Mucosa of gallbladder (tissue), 1 donor: ENCODE results near the gene OR51E2. TPM values are rescaled to one million over a fixed set of nuclear protein-coding genes. Genes with fewer than 3 reads are reported as not detected.

ENCODE experiments used
- DNase-seq: peaks from one replicate; pipeline ENCODE4 v3.0.0-alpha.2; 2020; ENCODE audit warnings: low spot score
- total RNA-seq: library from RNA; stranded (reverse); gene quantifications from one replicate; pipeline ENCODE4 v1.2.1, GENCODE V29; 2021
- donor health status: DM: no; HTN: no; CAD: no.

Gene OR51E2
- total RNA-seq, 1 donor from 2014 or later, result 0.63 TPM

DNA sequence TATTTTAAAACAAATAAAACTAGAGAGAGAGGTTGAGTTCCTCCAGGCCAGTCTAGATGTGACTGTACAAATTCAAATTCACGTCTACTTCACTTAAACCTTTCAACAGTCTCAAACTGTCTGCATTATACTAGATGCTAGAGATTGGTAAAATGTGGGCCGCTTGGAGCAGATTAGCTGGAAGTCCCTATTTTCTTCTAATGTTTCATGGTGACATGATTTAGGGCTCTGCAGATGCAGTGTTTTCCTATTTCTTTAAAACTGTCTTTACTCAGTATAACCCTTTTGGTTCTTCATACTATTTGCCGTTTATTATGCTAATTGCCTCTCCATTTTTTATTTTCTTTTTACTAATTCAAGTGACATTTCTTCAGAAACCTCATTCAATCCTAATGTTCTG lies 33.5 kb downstream of the OR51E2 start:
- DNase-seq, result no peak

DNA sequence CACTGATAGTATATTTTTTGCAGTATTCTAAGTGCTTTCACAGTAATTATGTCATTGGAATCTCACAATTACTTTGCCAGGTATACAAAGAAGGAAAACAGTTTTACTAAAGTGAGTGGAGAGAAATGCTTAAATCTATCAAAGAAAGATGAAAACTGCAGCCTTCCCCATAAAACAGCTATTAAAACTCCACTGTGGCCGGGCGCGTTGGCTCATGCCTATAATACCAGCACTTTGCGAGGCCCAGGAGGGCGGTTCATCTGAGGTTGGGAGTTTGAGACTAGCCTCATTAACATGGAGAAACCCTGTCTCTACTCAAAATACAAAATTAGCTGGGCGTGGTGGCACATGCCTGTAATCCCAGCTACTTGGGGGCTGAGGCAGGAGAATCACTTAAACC lies 34.8 kb downstream of the OR51E2 start:
- no peak for DNase-seq

- no peak for DNase-seq
Observed at GRCh38 chr11:4658629-4659445, 38.8 kb downstream of the OR51E2 start.

GRCh38 chr11:4654635-4655369 lies 42.9 kb downstream of the OR51E2 start:
- no peak for DNase-seq

GRCh38 chr11:4647766-4648165 lies 49.9 kb downstream of the OR51E2 start:
- DNase-seq, result no peak

GRCh38 chr11:4645974-4646373 lies 51.7 kb downstream of the OR51E2 start:
- no peak for DNase-seq

GRCh38 chr11:4644233-4644632 lies 53.4 kb downstream of the OR51E2 start:
- no peak for DNase-seq

DNA sequence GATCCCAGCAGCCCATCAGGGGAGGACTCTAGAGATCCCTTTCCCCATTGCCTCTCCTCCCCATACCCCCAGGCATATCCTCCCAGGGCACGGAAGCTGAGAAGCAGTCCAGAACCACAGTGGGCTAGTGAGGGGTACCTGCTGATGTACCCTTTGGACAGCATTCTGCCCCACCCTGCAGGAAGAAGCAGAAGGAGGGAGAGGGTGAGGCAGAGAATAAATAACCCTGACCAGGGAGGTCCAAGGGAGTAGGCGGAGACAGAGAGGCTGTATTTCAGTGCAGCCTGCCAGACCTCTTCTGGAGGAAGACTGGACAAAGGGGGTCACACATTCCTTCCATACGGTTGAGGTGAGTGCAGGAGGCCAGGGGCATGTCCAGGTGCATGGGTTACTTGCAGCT lies 54.0 kb downstream of the OR51E2 start, which contains the start of gene OR51E1:
TSS of gene OR51E1 (plus strand) at position 301 of the 400 bp plus-strand sequence. CDS start 8,545 bp downstream, outside the sequence.
- DNase-seq, result no peak

DNA sequence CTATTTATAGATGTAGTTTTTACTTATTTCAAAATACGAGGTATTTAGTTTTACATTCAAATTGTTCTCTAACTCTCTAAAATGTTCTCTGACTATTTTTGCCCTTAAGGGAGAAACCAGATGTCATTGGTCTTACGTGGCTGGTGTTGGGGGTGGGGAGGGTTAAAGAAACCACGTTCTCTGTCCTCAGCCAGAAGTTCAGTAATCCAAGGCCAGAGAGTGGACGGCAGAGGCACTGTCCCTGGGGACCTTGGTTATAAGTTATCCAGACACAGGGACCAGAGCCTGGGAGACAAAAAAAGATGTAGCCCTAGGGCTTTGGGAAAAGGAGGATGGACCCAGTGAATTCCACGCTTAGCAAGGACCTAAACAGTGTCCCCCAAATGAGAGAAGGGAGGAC lies 54.6 kb downstream of the OR51E2 start:
- no peak for DNase-seq

DNA sequence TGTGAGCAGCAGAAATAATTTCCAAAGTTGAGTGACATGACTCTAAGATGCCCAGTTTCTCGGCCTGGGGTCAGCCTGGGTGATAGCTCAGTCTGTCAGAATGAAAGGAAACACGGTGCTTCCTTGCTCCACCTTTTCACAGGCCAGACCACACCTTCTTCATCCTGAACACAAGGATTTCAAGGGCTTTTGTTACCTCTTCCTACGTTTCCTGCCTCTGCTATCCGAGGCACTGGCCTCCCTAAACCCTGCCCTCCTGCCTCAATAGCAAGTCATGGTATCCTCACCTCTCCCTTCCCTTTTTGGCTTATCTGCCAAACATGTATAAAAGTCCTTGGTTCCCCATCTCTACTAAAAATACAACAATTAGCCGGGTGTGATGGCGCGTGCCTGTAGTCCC lies 55.6 kb downstream of the OR51E2 start:
- DNase-seq, result no peak

DNA sequence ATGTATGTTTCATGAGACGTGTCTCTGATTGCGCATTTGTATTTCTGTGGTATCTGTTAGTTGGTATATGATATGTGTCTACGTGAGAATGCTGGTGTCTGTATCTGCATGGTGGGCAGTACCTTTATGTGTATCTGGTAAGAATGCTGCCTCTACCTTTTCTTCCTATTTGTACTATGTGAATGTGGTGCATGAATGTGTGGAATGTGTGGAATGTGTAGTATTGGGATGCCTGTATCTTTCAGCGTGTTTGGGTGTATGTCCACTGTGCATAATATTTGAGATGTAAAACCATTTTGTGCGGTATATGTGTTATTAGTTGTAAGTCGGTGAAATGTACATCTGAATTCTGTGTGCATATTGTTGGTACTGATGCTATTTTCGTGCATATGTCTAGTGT lies 56.2 kb downstream of the OR51E2 start:
- no peak for DNase-seq

- no peak for DNase-seq
Observed at GRCh38 chr11:4639931-4640330, 57.7 kb downstream of the OR51E2 start.

DNA sequence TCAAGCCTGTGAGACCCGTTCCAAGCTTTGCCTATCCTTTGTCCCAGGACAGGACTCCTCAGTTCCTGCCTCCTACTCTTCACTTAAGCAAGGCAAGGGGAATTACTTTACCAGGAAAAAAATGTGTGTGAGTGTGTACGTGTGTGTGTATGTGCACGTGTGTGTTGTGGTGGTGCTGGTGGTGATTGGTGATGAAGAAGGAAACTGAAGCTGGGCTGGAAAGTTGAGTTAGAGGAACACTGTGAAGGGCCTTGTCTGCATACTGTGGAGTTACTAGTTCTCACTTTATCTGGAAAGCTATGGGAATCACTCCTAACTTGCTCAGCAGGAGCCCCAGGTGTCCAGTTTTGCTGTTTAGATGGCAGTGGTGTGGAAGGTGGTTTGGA lies 60.0 kb downstream of the OR51E2 start:
- DNase-seq, result no peak

GRCh38 chr11:4636962-4637661 lies 60.5 kb downstream of the OR51E2 start, which contains the start of gene OR51D1:
Gene OR51D1, plus strand, starts transcription at chr11:4637477. Its CDS starts 2,314 bp downstream, at chr11:4639791.
- peak; percentile 68 for DNase-seq

- no peak for DNase-seq
Observed at GRCh38 chr11:4636136-4636535, 61.5 kb downstream of the OR51E2 start.

Other genes with a start within 250 kb of the OR51E2 start
- gene OR52K2, start 248.6 kb downstream of the OR51E2 start, total RNA-seq, result not detected
- gene OR52K1, start 215.2 kb downstream of the OR51E2 start, total RNA-seq, result 0.06 TPM
- gene OR52M1, start 152.7 kb downstream of the OR51E2 start, total RNA-seq, result not detected
- not detected for gene OR52I2, start 116.1 kb downstream of the OR51E2 start, total RNA-seq
- gene OR52I1, start 103.8 kb downstream of the OR51E2 start, total RNA-seq, result not detected
- 24.6 TPM for gene TRIM68, start 89.6 kb downstream of the OR51E2 start, total RNA-seq
- gene OR51D1, start 60.4 kb downstream of the OR51E2 start, total RNA-seq, result not detected
- gene OR51E1, start 53.9 kb downstream of the OR51E2 start, total RNA-seq, result 0.37 TPM
- gene MMP26, start 6.9 kb upstream of the OR51E2 start, total RNA-seq, result not detected
- not detected for gene OR51F1, start 72.1 kb upstream of the OR51E2 start, total RNA-seq
- not detected for gene OR52R1, start 106.5 kb upstream of the OR51E2 start, total RNA-seq
- gene OR51F2, start 123.5 kb upstream of the OR51E2 start, total RNA-seq, result not detected
- not detected for gene OR51S1, start 151.4 kb upstream of the OR51E2 start, total RNA-seq
- not detected for gene OR51T1, start 184.0 kb upstream of the OR51E2 start, total RNA-seq
- gene OR51A7, start 205.9 kb upstream of the OR51E2 start, total RNA-seq, result not detected
- not detected for gene OR51G2, start 221.5 kb upstream of the OR51E2 start, total RNA-seq
- gene OR51G1, start 226.5 kb upstream of the OR51E2 start, total RNA-seq, result not detected
- gene OR51A4, start 249.8 kb upstream of the OR51E2 start, total RNA-seq, result not detected